T-helper 17 cell (primary cell): ENCODE measurements around the gene CDH26. TPM values are rescaled to one million over a fixed set of nuclear protein-coding genes. Genes with fewer than 3 reads are reported as not detected.

Source experiments
- ATAC-seq: fragments of 150-1000 bp; cut with Tn5 transposase; 2 replicates; pipeline ENCODE4 v1.10.0; 2021; ENCODE audit warnings: mild to moderate bottlenecking, moderate library complexity
- DNase-seq, 3 donors: peaks; one replicate each; pipeline versions ENCODE4 v3.0.0 to v3.0.0-alpha.2; 2020 to 2021
- H3K9me3 ChIP-seq: one replicate; pipeline ENCODE4 v1.7.0; 2013; ENCODE audit warnings: low read length, mild to moderate bottlenecking; ENCODE audit not compliant: control insufficient read depth, poor library complexity, severe bottlenecking
- H3K27ac Mint-ChIP-seq: one replicate; pipeline ENCODE4 v1.8.0; 2022; ENCODE audit warnings: mild to moderate bottlenecking, moderate library complexity, mixed read lengths
- H3K27me3 Mint-ChIP-seq: one replicate; pipeline ENCODE4 v1.8.0; 2022; ENCODE audit warnings: mixed read lengths
- H3K36me3 Mint-ChIP-seq: one replicate; pipeline ENCODE4 v1.8.0; 2022; ENCODE audit warnings: low read depth, mixed read lengths
- H3K4me1 Mint-ChIP-seq: one replicate; pipeline ENCODE4 v1.8.0; 2022; ENCODE audit warnings: mild to moderate bottlenecking, mixed read lengths
- H3K4me3 Mint-ChIP-seq: one replicate; pipeline ENCODE4 v1.8.0; 2022; ENCODE audit warnings: mild to moderate bottlenecking, moderate library complexity, mixed read lengths
- total RNA-seq, 4 donors: library from RNA in 2 of 4; stranded (reverse) in 2 of 4; gene quantifications; one replicate each; pipeline ENCODE4 v1.2.3 and lab custom pipeline; 2022 to 2026

The CDH26 gene
- total RNA-seq (1 to 10 TPM in 1 of 2 donors, under 1 TPM in 1; 0.37 to 1.9 TPM), total RNA-seq (lab: John Stamatoyannopoulos, UW) (0.81 to 2.3 reads per million in 2 donors)

DNA sequence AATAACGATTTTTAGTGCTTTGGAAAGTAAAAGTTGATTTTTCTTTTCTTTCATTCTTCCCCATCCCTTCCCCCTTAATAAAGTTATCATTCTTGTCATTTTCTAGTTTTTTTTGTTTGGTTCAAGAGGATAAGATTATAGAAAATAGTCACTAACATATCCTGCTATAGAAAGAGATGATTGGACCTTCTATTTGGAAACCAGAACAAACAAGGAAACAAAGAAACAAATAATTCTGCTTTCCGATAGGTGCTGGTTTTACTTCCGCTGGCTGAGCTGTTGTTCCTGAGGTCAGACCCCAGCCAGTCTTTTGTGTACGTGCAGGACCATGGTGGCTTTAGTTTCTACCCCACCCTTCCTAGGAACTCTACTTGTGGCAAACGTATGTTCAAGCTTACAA lies at the start of gene CDH26:
Gene CDH26, plus strand, starts transcription at position 301 of the 400 bp plus-strand sequence. CDS start 304 bp downstream, outside the sequence.
- Mint-ChIP-seq H3K36me3 (no peaks in the 10 kb centered on the region), H3K4me3 (no peak within 1 kb of the TSS), H3K27ac (peak within 1 kb of the TSS; percentile 37), H3K27me3 (no peaks in the 10 kb centered on the region), H3K4me1 (no peaks in the 10 kb centered on the region)
- DNase-seq (no peak), ATAC-seq (no peak)
- H3K9me3 ChIP-seq = no peaks in the 10 kb centered on the region

- H3K36me3 Mint-ChIP-seq = peaks cover 2% of the 10 kb centered on the region
- H3K27ac Mint-ChIP-seq = no peak overlapping the region
- no peaks in the 10 kb centered on the region for H3K27me3 Mint-ChIP-seq
- no peaks in the 10 kb centered on the region for H3K9me3 ChIP-seq
- no peak for DNase-seq
- no peak for ATAC-seq
- H3K4me1 Mint-ChIP-seq = no peaks in the 10 kb centered on the region
- no peak overlapping the region for H3K4me3 Mint-ChIP-seq
Observed at GRCh38 chr20:59908855-59909254, 49.4 kb upstream of the CDH26 start.

- no peaks in the 10 kb centered on the region for H3K4me1 Mint-ChIP-seq
- no peaks in the 10 kb centered on the region for H3K27me3 Mint-ChIP-seq
- DNase-seq = no peak
- H3K36me3 Mint-ChIP-seq = peaks cover 2% of the 10 kb centered on the region
- no peaks in the 10 kb centered on the region for H3K9me3 ChIP-seq
- H3K27ac Mint-ChIP-seq = no peak overlapping the region
- H3K4me3 Mint-ChIP-seq = no peak overlapping the region
- no peak for ATAC-seq
Observed at GRCh38 chr20:59911041-59911440, 47.2 kb upstream of the CDH26 start.

GRCh38 chr20:59912609-59913008 lies 45.6 kb upstream of the CDH26 start:
- H3K9me3 ChIP-seq = no peaks in the 10 kb centered on the region
- Mint-ChIP-seq H3K4me3 (no peak overlapping the region), H3K4me1 (no peaks in the 10 kb centered on the region), H3K27ac (no peak overlapping the region), H3K36me3 (no peaks in the 10 kb centered on the region), H3K27me3 (no peaks in the 10 kb centered on the region)
- DNase-seq = no peak
- no peak for ATAC-seq

GRCh38 chr20:59920944-59921343 lies 37.3 kb upstream of the CDH26 start:
- Mint-ChIP-seq H3K27ac (no peak overlapping the region), H3K4me3 (no peak overlapping the region), H3K27me3 (peaks cover 5% of the 10 kb centered on the region), H3K36me3 (no peaks in the 10 kb centered on the region), H3K4me1 (no peaks in the 10 kb centered on the region)
- ATAC-seq (no peak), DNase-seq (no peak)
- no peaks in the 10 kb centered on the region for H3K9me3 ChIP-seq

DNA sequence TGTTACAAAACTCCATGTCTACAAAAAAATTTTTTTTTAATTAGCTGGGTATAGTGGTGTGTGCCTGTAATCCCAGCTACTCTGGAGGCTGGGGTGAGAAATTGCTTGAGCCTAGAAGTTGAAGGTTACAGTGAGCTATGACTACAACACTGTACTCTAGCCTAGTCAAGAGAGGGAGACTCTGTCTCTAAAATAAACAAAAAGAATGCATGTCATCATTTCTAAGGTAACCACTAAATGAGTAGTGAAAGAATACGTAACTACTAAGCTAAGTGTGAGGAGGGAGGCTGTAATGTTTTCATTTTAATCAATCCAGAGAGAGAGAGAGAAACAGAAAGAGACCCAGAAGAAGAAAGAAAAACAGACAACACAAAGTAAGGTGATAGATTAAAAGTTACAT lies 34.7 kb upstream of the CDH26 start:
- Mint-ChIP-seq H3K36me3 (no peaks in the 10 kb centered on the region), H3K27ac (no peak overlapping the region), H3K4me3 (no peak overlapping the region), H3K27me3 (peaks cover 5% of the 10 kb centered on the region), H3K4me1 (no peaks in the 10 kb centered on the region)
- ATAC-seq = no peak
- DNase-seq = no peak
- no peaks in the 10 kb centered on the region for H3K9me3 ChIP-seq

- Mint-ChIP-seq H3K27me3 (peaks cover 5% of the 10 kb centered on the region), H3K4me3 (no peak overlapping the region), H3K27ac (no peak overlapping the region), H3K4me1 (no peaks in the 10 kb centered on the region), H3K36me3 (no peaks in the 10 kb centered on the region)
- no peak for ATAC-seq
- no peak for DNase-seq
- H3K9me3 ChIP-seq = no peaks in the 10 kb centered on the region
Observed at GRCh38 chr20:59925359-59925758, 32.9 kb upstream of the CDH26 start.

DNA sequence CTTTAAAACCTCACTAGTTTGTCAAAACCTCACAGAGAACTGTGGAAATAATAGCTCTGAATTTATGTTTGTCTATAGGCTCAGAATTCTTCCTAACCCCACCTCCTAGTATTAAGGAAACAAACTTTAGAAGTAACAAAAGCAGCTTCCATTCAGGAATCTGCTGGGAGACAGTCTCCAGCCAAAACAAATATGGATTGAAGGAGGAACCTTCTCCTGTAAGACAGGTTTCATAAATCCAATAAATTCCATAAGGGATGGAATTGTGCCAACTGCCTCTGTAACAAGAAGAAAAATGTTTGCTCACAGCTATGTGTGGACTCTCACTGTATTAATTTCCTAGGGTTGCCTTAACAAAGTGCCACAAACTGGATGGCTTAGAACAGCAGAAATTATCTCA lies 32.3 kb upstream of the CDH26 start:
- Mint-ChIP-seq H3K4me1 (no peaks in the 10 kb centered on the region), H3K4me3 (no peak overlapping the region), H3K27ac (no peak overlapping the region), H3K27me3 (peaks cover 5% of the 10 kb centered on the region), H3K36me3 (no peaks in the 10 kb centered on the region)
- no peaks in the 10 kb centered on the region for H3K9me3 ChIP-seq
- ATAC-seq (no peak), DNase-seq (no peak)

GRCh38 chr20:59931511-59932312 lies 26.5 kb upstream of the CDH26 start:
- peaks cover 6% of the 10 kb centered on the region for H3K4me1 Mint-ChIP-seq
- H3K27ac Mint-ChIP-seq = no peak overlapping the region
- no peaks in the 10 kb centered on the region for H3K36me3 Mint-ChIP-seq
- DNase-seq = no peak
- H3K27me3 Mint-ChIP-seq = no peaks in the 10 kb centered on the region
- H3K9me3 ChIP-seq = no peaks in the 10 kb centered on the region
- ATAC-seq = no peak
- peak overlapping the region; percentile 77 for H3K4me3 Mint-ChIP-seq

DNA sequence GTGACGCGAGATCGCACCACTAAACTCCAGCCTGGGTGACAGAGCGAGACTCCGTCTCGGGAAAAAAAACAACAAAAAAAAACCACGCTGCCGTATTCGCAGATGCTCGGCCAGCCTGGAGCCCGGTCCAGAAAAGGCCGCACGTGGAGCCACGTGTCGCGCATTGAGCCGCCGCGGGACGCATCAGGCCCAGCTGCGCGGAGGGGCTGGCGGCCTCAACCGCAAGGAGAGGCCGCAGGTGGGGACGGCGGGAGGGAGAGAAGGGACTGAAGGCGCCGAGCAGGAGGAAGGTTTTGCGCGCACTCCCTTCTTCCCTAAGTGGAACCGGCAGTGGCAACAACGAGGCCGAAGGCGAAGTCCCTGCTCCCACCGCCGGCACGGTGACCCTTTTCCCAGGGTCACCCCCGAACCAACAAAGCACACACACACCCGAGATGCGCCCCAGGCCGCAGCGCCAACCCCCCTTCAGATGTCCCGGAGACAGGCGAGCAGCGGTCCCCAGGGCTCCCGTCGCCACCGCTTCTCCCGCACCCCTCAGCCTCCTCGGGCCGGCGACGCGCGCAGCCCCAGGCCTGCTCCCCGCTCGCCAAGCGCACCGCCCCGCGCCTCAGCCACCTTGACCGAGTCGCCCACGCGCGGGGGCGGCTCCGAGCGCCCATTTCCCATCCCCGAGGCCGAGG lies 25.5 kb upstream of the CDH26 start:
- Mint-ChIP-seq H3K27ac (no peak overlapping the region), H3K27me3 (no peaks in the 10 kb centered on the region), H3K4me1 (peaks cover 8% of the 10 kb centered on the region), H3K36me3 (no peaks in the 10 kb centered on the region), H3K4me3 (peak overlapping the region; percentile 81)
- ATAC-seq = no peak
- DNase-seq = no peak
- H3K9me3 ChIP-seq = no peaks in the 10 kb centered on the region

- DNase-seq (peak; percentile 51 to 62 (median 58)), ATAC-seq (peak; percentile 85)
- peak within 1 kb of the TSS; percentile 81 for H3K4me3 Mint-ChIP-seq
- H3K9me3 ChIP-seq = no peaks in the 10 kb centered on the region
- H3K36me3 Mint-ChIP-seq = no peaks in the 10 kb centered on the region
- H3K27me3 Mint-ChIP-seq = no peaks in the 10 kb centered on the region
- peaks cover 13% of the 10 kb centered on the region for H3K4me1 Mint-ChIP-seq
- no peak within 1 kb of the TSS for H3K27ac Mint-ChIP-seq
Observed at GRCh38 chr20:59933296-59933848, 24.9 kb upstream of the CDH26 start, which contains the start of gene SYCP2. Gene SYCP2 (minus strand): TSS chr20:59933637. CDS start chr20:59922413, 11,224 bp downstream.

DNA sequence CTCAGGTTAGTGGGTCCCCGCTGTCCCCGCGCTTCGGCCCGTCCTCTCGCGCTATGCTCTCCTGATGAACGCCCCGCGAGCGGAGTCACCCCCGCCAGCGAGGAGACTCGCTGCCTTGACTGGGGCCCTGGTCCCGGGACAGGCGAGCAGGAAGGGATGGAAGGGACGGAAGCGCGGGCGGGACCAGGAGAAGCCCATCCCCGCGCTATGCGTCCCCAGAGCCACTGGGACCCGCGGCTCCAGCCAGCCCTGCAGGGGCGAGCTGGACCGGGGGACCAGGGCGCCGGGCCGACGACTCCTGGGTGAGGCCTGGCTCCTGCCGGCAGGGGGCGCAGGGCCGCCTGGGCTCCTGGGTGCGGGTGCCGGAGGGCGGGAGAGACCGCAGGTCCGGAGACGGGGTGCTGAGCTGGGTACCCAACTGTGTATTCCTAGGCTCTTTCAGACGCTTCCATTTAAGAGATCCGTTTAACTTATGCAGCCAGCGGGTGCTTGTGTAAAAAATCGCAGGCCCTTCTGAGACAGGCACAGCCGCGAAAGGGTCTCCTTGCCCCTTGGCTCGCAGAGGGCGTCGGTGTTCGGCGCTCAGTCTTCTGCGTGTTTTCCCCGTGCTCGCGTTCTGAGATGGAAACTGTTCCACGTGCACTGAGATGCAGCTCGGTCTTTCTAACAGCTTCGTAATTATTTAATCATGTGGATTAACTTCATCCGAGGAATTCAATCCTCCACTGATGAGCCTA lies 24.2 kb upstream of the CDH26 start:
- DNase-seq (peak; percentile 68 to 81 (median 79)), ATAC-seq (peak; percentile 80)
- H3K9me3 ChIP-seq = no peaks in the 10 kb centered on the region
- Mint-ChIP-seq H3K4me3 (peak overlapping the region; percentile 81), H3K4me1 (peaks cover 19% of the 10 kb centered on the region), H3K27ac (no peak overlapping the region), H3K36me3 (no peaks in the 10 kb centered on the region), H3K27me3 (no peaks in the 10 kb centered on the region)
